Trophoblast cell (in vitro differentiated cells and primary cell): ENCODE measurements around the gene DACT1.

ENCODE experiments used
- DNase-seq, 2 donors: peaks; one replicate each; pipeline ENCODE4 v3.0.0-alpha.2; 2016
- H2AFZ ChIP-seq: 2 replicates; pipeline ENCODE4 v1.6.1; 2013; ENCODE audit warnings: low read length, moderate library complexity, mild to moderate bottlenecking; ENCODE audit not compliant: insufficient read depth, poor library complexity
- H2AK5ac ChIP-seq: 2 replicates; pipeline ENCODE4 v1.6.1; 2013; ENCODE audit warnings: mild to moderate bottlenecking, low read length
- H2BK120ac ChIP-seq: 2 replicates; pipeline ENCODE4 v1.6.1; 2013; ENCODE audit warnings: low read length, mild to moderate bottlenecking, moderate library complexity; ENCODE audit not compliant: insufficient read depth, poor library complexity
- H2BK12ac ChIP-seq: 2 replicates; pipeline ENCODE4 v1.6.1; 2013; ENCODE audit warnings: mild to moderate bottlenecking, low read length, moderate library complexity
- H2BK5ac ChIP-seq: 2 replicates; pipeline ENCODE4 v1.6.1; 2013; ENCODE audit warnings: low read length, low read depth, moderate library complexity, mild to moderate bottlenecking; ENCODE audit not compliant: poor library complexity
- H3K14ac ChIP-seq: 2 replicates; pipeline ENCODE4 v1.6.1; 2013; ENCODE audit warnings: mild to moderate bottlenecking, low read length
- H3K18ac ChIP-seq: 2 replicates; pipeline ENCODE4 v1.6.1; 2013; ENCODE audit warnings: mild to moderate bottlenecking, low read length
- H3K23ac ChIP-seq: 2 replicates; pipeline ENCODE4 v1.6.1; 2013; ENCODE audit warnings: low read length
- H3K27ac ChIP-seq: 2 replicates; pipeline ENCODE4 v1.5.1; 2013; ENCODE audit warnings: low read depth, mild to moderate bottlenecking, inconsistent platforms, low read length, moderate library complexity
- H3K27me3 ChIP-seq: 2 replicates; pipeline ENCODE4 v1.6.1; 2013; ENCODE audit warnings: inconsistent platforms, mild to moderate bottlenecking, low read length, moderate library complexity; ENCODE audit not compliant: insufficient read depth
- H3K36me3 ChIP-seq, 2 experiments: 1 replicate in 1 of 2; 2 replicates in 1 of 2; pipeline ENCODE4 v1.6.1; 2013; ENCODE audit warnings: low read length in 2 of 2, mild to moderate bottlenecking in 2 of 2, moderate library complexity in 1 of 2; ENCODE audit not compliant: insufficient read depth in 2 of 2, control insufficient read depth in 1 of 2
- H3K4ac ChIP-seq: 2 replicates; pipeline ENCODE4 v1.6.1; 2013; ENCODE audit warnings: low read depth, mild to moderate bottlenecking, low read length, moderate library complexity
- H3K4me1 ChIP-seq, 2 experiments: 1 replicate in 1 of 2; 2 replicates in 1 of 2; pipeline ENCODE4 v1.6.1; 2013; ENCODE audit warnings: low read length in 2 of 2, mild to moderate bottlenecking in 2 of 2, moderate library complexity in 1 of 2; ENCODE audit not compliant: insufficient read depth in 2 of 2, control insufficient read depth in 1 of 2
- H3K4me2 ChIP-seq: 2 replicates; pipeline ENCODE4 v1.6.1; 2013; ENCODE audit warnings: inconsistent platforms, mild to moderate bottlenecking, low read length, moderate library complexity
- H3K4me3 ChIP-seq: 2 replicates; pipeline ENCODE4 v1.5.1; 2013; ENCODE audit warnings: mild to moderate bottlenecking, low read depth, low read length, inconsistent platforms
- H3K79me1 ChIP-seq: one replicate; pipeline ENCODE4 v1.6.1; 2013; ENCODE audit warnings: low read length
- H3K79me2 ChIP-seq: 2 replicates; pipeline ENCODE4 v1.6.1; 2013; ENCODE audit warnings: low read length, mild to moderate bottlenecking; ENCODE audit not compliant: control insufficient read depth, insufficient read depth, poor library complexity
- H3K9ac ChIP-seq: 2 replicates; pipeline ENCODE4 v1.6.1; 2013; ENCODE audit warnings: mild to moderate bottlenecking, low read length
- H3K9me3 ChIP-seq: 2 replicates; pipeline ENCODE4 v1.6.1; 2013; ENCODE audit warnings: low read depth, mild to moderate bottlenecking, control low read depth, inconsistent platforms, low read length; ENCODE audit not compliant: insufficient read depth
- H4K12ac ChIP-seq: 2 replicates; pipeline ENCODE4 v1.6.1; 2013; ENCODE audit warnings: low read depth, mild to moderate bottlenecking, low read length, moderate library complexity
- H4K8ac ChIP-seq: 2 replicates; pipeline ENCODE4 v1.6.1; 2013; ENCODE audit warnings: low read depth, mild to moderate bottlenecking, low read length, moderate library complexity
- H4K91ac ChIP-seq: one replicate; pipeline ENCODE4 v1.6.1; 2013; ENCODE audit warnings: low read depth, mild to moderate bottlenecking, low read length, moderate library complexity
- WGBS: extraction: QIAGEN DNeasy Blood & Tissue Kit; methylation state at CpG from one replicate; pipeline ENCODE4 v1.1.7; 2013; ENCODE audit warnings: missing lambda C conversion rate; ENCODE audit not compliant: insufficient read length, insufficient coverage; ENCODE audit errors: extremely low coverage; 5-methylcytosine and 5-hydroxymethylcytosine counted together

Gene DACT1

DNA sequence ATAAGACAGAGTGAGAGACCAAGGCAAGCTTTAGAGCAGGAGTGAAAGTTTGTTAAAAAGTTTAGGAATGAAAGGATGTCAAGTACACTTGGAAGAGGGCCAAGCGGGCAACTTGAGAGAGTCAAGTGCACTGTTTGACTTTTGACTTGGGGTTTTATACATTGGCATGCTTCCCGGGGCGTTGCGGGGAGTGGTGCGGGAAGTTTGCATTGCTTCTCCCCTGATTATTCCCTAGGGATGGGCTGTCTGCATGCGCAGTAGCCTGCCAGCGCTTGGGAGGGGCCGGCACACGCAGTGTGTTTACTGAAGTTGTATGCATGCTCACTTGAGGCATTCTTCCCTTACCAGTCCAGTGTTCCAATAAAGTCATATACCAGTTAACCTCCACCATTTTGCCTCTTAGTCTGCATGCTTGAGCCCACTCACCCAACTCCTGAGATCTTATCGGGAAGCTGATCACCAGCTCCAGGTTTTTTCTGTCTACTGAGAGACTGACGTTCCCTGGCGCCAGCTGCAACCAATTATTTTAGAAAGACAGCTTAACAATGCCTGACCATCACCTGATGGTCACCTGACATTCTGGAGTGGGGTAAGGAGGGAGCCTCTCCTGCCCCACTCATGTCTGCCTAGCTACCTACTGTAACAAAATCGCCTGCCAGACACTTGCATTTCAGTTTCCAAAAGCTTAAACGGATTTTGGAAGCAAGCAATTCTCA lies 53.2 kb downstream of the DACT1 start:
- no peak overlapping the region for H3K4me2 ChIP-seq
- no peak overlapping the region for H3K18ac ChIP-seq
- no peak overlapping the region for H4K12ac ChIP-seq
- H3K4me1 ChIP-seq = peaks cover 6% of the 10 kb centered on the region in 2 experiments
- no peak overlapping the region for H2BK5ac ChIP-seq
- no peak overlapping the region for H3K23ac ChIP-seq
- H3K36me3 ChIP-seq = no peaks in the 10 kb centered on the region
- H3K14ac ChIP-seq = no peak overlapping the region
- no peak overlapping the region for H2AFZ ChIP-seq
- H3K4ac ChIP-seq = no peak overlapping the region
- no peak overlapping the region for H3K4me3 ChIP-seq
- no peak overlapping the region for H2AK5ac ChIP-seq
- H3K9ac ChIP-seq = no peak overlapping the region
- H3K9me3 ChIP-seq = peaks cover 7% of the 10 kb centered on the region
- no peak for DNase-seq
- no peak overlapping the region for H2BK120ac ChIP-seq
- H2BK12ac ChIP-seq = no peak overlapping the region
- H3K27ac ChIP-seq = no peak overlapping the region
- H3K79me1 ChIP-seq = no peaks in the 10 kb centered on the region
- H4K91ac ChIP-seq = no peak overlapping the region
- WGBS = no CpG with 5 or more reads among the region's 14 CpGs
- H4K8ac ChIP-seq = no peak overlapping the region
- no peaks in the 10 kb centered on the region for H3K79me2 ChIP-seq
- H3K27me3 ChIP-seq = no peaks in the 10 kb centered on the region

DNA sequence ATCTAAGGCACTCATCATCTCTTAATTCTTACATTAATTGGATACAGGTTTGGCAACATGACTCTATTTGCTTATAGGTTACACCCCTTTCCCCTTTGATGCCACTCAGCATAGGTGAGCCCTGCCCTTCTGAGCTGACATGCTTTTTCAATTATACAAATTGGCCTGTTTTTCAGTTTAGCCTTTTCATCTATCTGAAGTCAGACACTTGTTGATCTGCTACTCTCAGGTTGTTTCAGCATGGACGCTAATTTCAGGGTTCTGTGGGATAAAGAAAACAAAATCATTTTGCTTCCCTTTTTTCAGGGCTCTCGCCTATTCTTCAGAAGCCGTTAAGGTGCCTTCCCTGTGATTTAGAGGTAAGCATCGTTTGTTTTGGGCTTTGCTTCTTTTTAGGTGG lies 55.3 kb downstream of the DACT1 start:
- no peaks in the 10 kb centered on the region for H3K9me3 ChIP-seq
- H3K36me3 ChIP-seq = no peaks in the 10 kb centered on the region
- DNase-seq = no peak
- H3K4me1 ChIP-seq = peaks cover 6% of the 10 kb centered on the region in 2 experiments
- H2BK120ac ChIP-seq = no peak overlapping the region
- H4K12ac ChIP-seq = no peak overlapping the region
- no peak overlapping the region for H2BK5ac ChIP-seq
- H3K4me3 ChIP-seq = no peak overlapping the region
- no CpG with 5 or more reads among the region's 4 CpGs for WGBS
- H2AFZ ChIP-seq = no peak overlapping the region
- H3K14ac ChIP-seq = no peak overlapping the region
- H3K79me2 ChIP-seq = no peaks in the 10 kb centered on the region
- no peak overlapping the region for H3K9ac ChIP-seq
- no peak overlapping the region for H2BK12ac ChIP-seq
- no peak overlapping the region for H4K8ac ChIP-seq
- H3K23ac ChIP-seq = no peak overlapping the region
- no peaks in the 10 kb centered on the region for H3K27me3 ChIP-seq
- no peak overlapping the region for H3K27ac ChIP-seq
- no peak overlapping the region for H3K18ac ChIP-seq
- no peaks in the 10 kb centered on the region for H3K79me1 ChIP-seq
- H4K91ac ChIP-seq = no peak overlapping the region
- H3K4ac ChIP-seq = no peak overlapping the region
- no peak overlapping the region for H3K4me2 ChIP-seq
- H2AK5ac ChIP-seq = no peak overlapping the region

GRCh38 chr14:58695514-58695913 lies 57.8 kb downstream of the DACT1 start:
- H3K23ac ChIP-seq = no peak overlapping the region
- no peaks in the 10 kb centered on the region for H3K79me1 ChIP-seq
- H3K18ac ChIP-seq = no peak overlapping the region
- no peak overlapping the region for H3K4me2 ChIP-seq
- no peak overlapping the region for H3K9ac ChIP-seq
- no peak overlapping the region for H4K91ac ChIP-seq
- H3K79me2 ChIP-seq = no peaks in the 10 kb centered on the region
- no peaks in the 10 kb centered on the region for H3K36me3 ChIP-seq
- peaks cover 6% of the 10 kb centered on the region in 2 experiments for H3K4me1 ChIP-seq
- H3K27ac ChIP-seq = no peak overlapping the region
- H2BK12ac ChIP-seq = no peak overlapping the region
- H3K14ac ChIP-seq = no peak overlapping the region
- no peak overlapping the region for H2BK120ac ChIP-seq
- H3K27me3 ChIP-seq = no peaks in the 10 kb centered on the region
- H3K4ac ChIP-seq = no peak overlapping the region
- no peak overlapping the region for H4K12ac ChIP-seq
- DNase-seq = no peak
- H3K4me3 ChIP-seq = no peak overlapping the region
- H3K9me3 ChIP-seq = no peaks in the 10 kb centered on the region
- no peak overlapping the region for H4K8ac ChIP-seq
- H2BK5ac ChIP-seq = no peak overlapping the region
- no CpG with 5 or more reads among the region's 1 CpG for WGBS
- H2AK5ac ChIP-seq = no peak overlapping the region
- H2AFZ ChIP-seq = no peak overlapping the region

DNA sequence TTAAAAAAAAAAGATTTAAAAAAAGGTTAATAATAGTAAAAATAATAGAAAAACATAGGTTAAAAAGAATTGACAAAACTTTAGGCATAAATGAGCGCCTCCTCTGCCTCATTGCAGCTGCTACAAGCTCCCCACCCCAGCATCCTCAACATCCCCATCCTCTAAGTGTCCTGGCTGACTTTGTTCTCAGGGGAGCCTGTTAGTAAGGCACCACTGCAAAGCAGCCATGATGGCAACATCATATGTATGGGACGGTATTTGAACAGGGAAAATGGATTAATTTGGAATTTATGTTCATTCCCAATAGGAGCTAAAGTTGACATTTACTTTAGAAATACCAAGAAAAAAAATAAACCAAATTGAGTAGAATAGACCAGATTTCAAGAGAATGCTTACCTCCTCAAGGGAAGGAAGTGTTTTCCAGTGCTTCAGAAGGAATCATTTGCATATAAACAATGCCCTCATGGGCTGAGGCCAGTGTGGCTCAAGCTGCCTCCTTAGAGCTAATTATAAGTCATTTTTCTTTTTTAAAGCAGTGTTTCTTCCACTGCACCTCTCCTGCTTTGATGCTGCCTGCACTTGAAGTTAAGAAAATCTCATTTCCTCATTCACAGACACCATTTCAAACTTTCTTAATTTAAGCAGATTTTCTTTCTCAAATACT lies 59.6 kb downstream of the DACT1 start:
- DNase-seq = no peak
- Histone ChIP-seq H3K23ac (no peak overlapping the region), H2BK120ac (no peak overlapping the region), H3K79me1 (no peaks in the 10 kb centered on the region), H4K91ac (no peak overlapping the region), H3K4me1 (no peaks in the 10 kb centered on the region), H3K36me3 (no peaks in the 10 kb centered on the region), H3K14ac (no peak overlapping the region), H3K9ac (no peak overlapping the region), H2BK5ac (no peak overlapping the region), H3K18ac (no peak overlapping the region), H4K8ac (no peak overlapping the region), H2AFZ (no peak overlapping the region), H4K12ac (no peak overlapping the region), H2BK12ac (no peak overlapping the region), H3K27ac (no peak overlapping the region), H3K9me3 (no peaks in the 10 kb centered on the region), H3K4me2 (no peak overlapping the region), H3K27me3 (no peaks in the 10 kb centered on the region), H3K79me2 (no peaks in the 10 kb centered on the region), H2AK5ac (no peak overlapping the region), H3K4me3 (no peak overlapping the region), H3K4ac (no peak overlapping the region)
- WGBS = no CpG with 5 or more reads among the region's 2 CpGs
